K562 (cell line): Measurements from ENCODE around the gene ARFGEF3. TPM values are rescaled to one million over a fixed set of nuclear protein-coding genes. Genes with fewer than 3 reads are reported as not detected.
A peak's percentile ranks its signal among the peaks of the same experiment; 100 is the strongest.

ENCODE experiments used
- ATAC-seq: fragments of 200-7000 bp; cut with Tn5 transposase; 3 replicates; pipeline ENCODE4 v1.9.1; 2020; ENCODE audit warnings: moderate library complexity
- BruUV-seq: library from RNA; stranded (reverse); fragments of 400-500 nt; replicated peaks from 2 replicates; lab custom pipeline; 2021; lab: Mats Ljungman, UMichigan
- CTCF ChIA-PET: fragments of 300-600 bp; formaldehyde crosslinking; extraction: SDS; loops from one replicate; lab custom pipeline; 2021; ENCODE audit warnings: low intra/inter-chr PET ratio; lab: Yijun Ruan, JAX
- POLR2A ChIA-PET: fragments of 300-600, 350-650 bp; sonication (Branson Sonifier 250); formaldehyde crosslinking; extraction: SDS; loops from one replicate; lab custom pipeline; 2021; ENCODE audit warnings: antibody characterized with exemption, inconsistent platforms; lab: Yijun Ruan, JAX
- DNase-seq, 4 experiments: peaks; one replicate each; pipeline versions ENCODE4 v3.0.0 to v3.0.0-alpha.2; 2011 to 2018; ENCODE audit warnings: low spot score in 3 of 4, mixed read lengths in 3 of 4; ENCODE audit errors: extremely low read depth in 1 of 4
- FAIRE-seq: peaks from 2 replicates; lab custom pipeline; 2011; peaks lifted over from hg19 to GRCh38; lab: Jason Lieb, UNC
- H2AFZ ChIP-seq: 2 replicates; pipeline ENCODE4 v1.6.0; 2011; ENCODE audit warnings: low read depth, low read length, control low read depth, inconsistent platforms
- H3K27ac ChIP-seq: fragments of 200-600 bp; 3 replicates; pipeline ENCODE4 v1.8.0; 2011; ENCODE audit warnings: low read depth, mild to moderate bottlenecking, control low read depth, inconsistent platforms, low read length, moderate library complexity, mixed read lengths; ENCODE audit errors: extremely low read depth
- H3K27me3 ChIP-seq, 2 experiments: fragments of 300-600 bp in 1 of 2; 2 replicates in 1 of 2; 3 replicates in 1 of 2; pipeline versions ENCODE4 v1.6.0 to v1.8.0; 2011; ENCODE audit warnings: inconsistent platforms in 2 of 2, low read length in 2 of 2, mild to moderate bottlenecking in 1 of 2, mixed read lengths in 1 of 2, moderate library complexity in 1 of 2; ENCODE audit not compliant: control insufficient read depth in 2 of 2, insufficient read depth in 2 of 2
- H3K36me3 ChIP-seq: fragments of 300-600 bp; 3 replicates; pipeline ENCODE4 v1.8.0; 2011; ENCODE audit warnings: mild to moderate bottlenecking, low read length, inconsistent platforms; ENCODE audit not compliant: control insufficient read depth, insufficient read depth
- H3K4me1 ChIP-seq, 2 experiments: fragments of 200-600 bp in 1 of 2; replicated peaks in 1 of 2; 2 replicates in 1 of 2; 3 replicates in 1 of 2; pipeline versions ENCODE4 v1.5.1 to v1.8.0; 2011; ENCODE audit warnings: inconsistent platforms in 2 of 2, low read length in 2 of 2, mild to moderate bottlenecking in 1 of 2, mixed read lengths in 1 of 2, moderate library complexity in 1 of 2; ENCODE audit not compliant: control insufficient read depth in 2 of 2, insufficient read depth in 2 of 2
- H3K4me2 ChIP-seq: 2 replicates; pipeline ENCODE4 v1.6.1; 2011; ENCODE audit warnings: low read length, control low read depth, inconsistent platforms, mixed read lengths; ENCODE audit not compliant: insufficient read depth
- H3K4me3 ChIP-seq: fragments of 200-600 bp; sonication (generic), shearing (Covaris generic); 2 replicates; pipeline ENCODE4 v1.5.1; 2016; ENCODE audit warnings: control low read depth, inconsistent platforms
- H3K79me2 ChIP-seq: fragments of 200-600 bp; 3 replicates; pipeline ENCODE4 v1.8.0; 2011; ENCODE audit warnings: low read length, inconsistent platforms; ENCODE audit not compliant: control insufficient read depth, insufficient read depth
- H3K9ac ChIP-seq, 2 experiments: 2 replicates each; pipeline versions ENCODE4 v1.6.0 to v1.6.1; 2011; ENCODE audit warnings: low read depth in 2 of 2, low read length in 2 of 2, control low read depth in 1 of 2, inconsistent platforms in 1 of 2, mild to moderate bottlenecking in 1 of 2, mixed read lengths in 1 of 2; ENCODE audit not compliant: insufficient read depth in 1 of 2
- H3K9me1 ChIP-seq: one replicate; pipeline ENCODE4 v1.6.0; 2011; ENCODE audit warnings: inconsistent platforms, mild to moderate bottlenecking, low read length, moderate library complexity; ENCODE audit not compliant: control insufficient read depth, insufficient read depth
- H3K9me3 ChIP-seq: replicated peaks from 2 replicates; pipeline ENCODE4 v1.5.1; 2011; ENCODE audit warnings: low read depth, low read length, inconsistent platforms; ENCODE audit not compliant: control insufficient read depth, insufficient read depth
- H4K20me1 ChIP-seq: replicated peaks from 2 replicates; pipeline ENCODE4 v1.6.1; 2011; ENCODE audit warnings: low read length, inconsistent platforms, mixed read lengths; ENCODE audit not compliant: control insufficient read depth, insufficient read depth
- CEBPB ChIP-seq: fragments of 450-650 bp; IDR thresholded peaks from 2 replicates; pipeline ENCODE4 v1.6.1; 2016; ENCODE audit warnings: missing genetic modification characterization, missing compliant biosample characterization
- CTCF ChIP-seq, 3 experiments: IDR thresholded peaks in 2 of 3; conservative IDR thresholded peaks in 1 of 3; 2 replicates each; pipeline ENCODE4 v1.5.1; 2011 to 2012; ENCODE audit warnings: low read length in 3 of 3, mild to moderate bottlenecking in 3 of 3, control low read depth in 2 of 3, improper control_type of control experiment in 1 of 3, inconsistent platforms in 1 of 3, low read depth in 1 of 3, mixed read lengths in 1 of 3, moderate library complexity in 1 of 3; ENCODE audit not compliant: insufficient read depth in 2 of 3
- FOXP4 ChIP-seq: sonication (generic); formaldehyde crosslinking; IDR thresholded peaks from 2 replicates; pipeline ENCODE4 v1.8.0; 2022; ENCODE audit warnings: mild to moderate bottlenecking, missing genetic modification reagents, borderline replicate concordance
- HMG20B ChIP-seq: fragments of 250-450 bp; sonication (Bioruptor Pico); IDR thresholded peaks from 2 replicates; pipeline ENCODE4 v1.5.0; 2021; ENCODE audit warnings: mild to moderate bottlenecking
- KLF10 ChIP-seq: fragments of 250-450 bp; sonication (Bioruptor Pico); IDR thresholded peaks from 2 replicates; pipeline ENCODE4 v1.6.1; 2021; ENCODE audit warnings: matching md5 sums
- MCM5 ChIP-seq: fragments of 450-650 bp; IDR thresholded peaks from 2 replicates; pipeline ENCODE4 v1.6.1; 2016; ENCODE audit warnings: low read depth
- MECOM ChIP-seq: fragments of 250-450 bp; sonication (Bioruptor Pico); IDR thresholded peaks from 2 replicates; pipeline ENCODE4 v1.8.0; 2022; ENCODE audit warnings: inconsistent platforms
- NFIX ChIP-seq: fragments of 250-450 bp; sonication (Bioruptor Pico); IDR thresholded peaks from 2 replicates; pipeline ENCODE4 v1.4.0; 2020; ENCODE audit warnings: low read depth, mild to moderate bottlenecking, moderate library complexity
- SIX5 ChIP-seq, 2 experiments: IDR thresholded peaks; 2 replicates each; pipeline ENCODE4 v1.6.1; 2011; ENCODE audit warnings: low read length in 2 of 2, borderline replicate concordance in 1 of 2, low read depth in 1 of 2, mild to moderate bottlenecking in 1 of 2, moderate library complexity in 1 of 2; ENCODE audit not compliant: insufficient read depth in 1 of 2
- SNRNP70 ChIP-seq: fragments of 200-400 bp; formaldehyde crosslinking; optimal IDR thresholded peaks from 2 replicates; pipeline ENCODE3; 2017; ENCODE audit warnings: low read depth, low read length
- TAF15 ChIP-seq: fragments of 200-400 bp; formaldehyde crosslinking; IDR thresholded peaks from 2 replicates; pipeline ENCODE4 v1.6.1; 2017; ENCODE audit warnings: mild to moderate bottlenecking, low read depth, low read length, moderate library complexity
- TRIM25 ChIP-seq: fragments of 450-650 bp; IDR thresholded peaks from 2 replicates; pipeline ENCODE4 v1.7.0; 2016; ENCODE audit warnings: borderline replicate concordance
- ZC3H4 ChIP-seq: sonication (generic); formaldehyde crosslinking; IDR thresholded peaks from 2 replicates; pipeline ENCODE4 v1.9.0; 2021; ENCODE audit warnings: missing genetic modification reagents, borderline replicate concordance
- ZNF3 ChIP-seq: fragments of 250-450 bp; sonication (Bioruptor Pico); IDR thresholded peaks from 2 replicates; pipeline ENCODE4 v1.5.0; 2021; ENCODE audit warnings: mild to moderate bottlenecking, moderate library complexity
- ZNF449 ChIP-seq: fragments of 250-450 bp; sonication (Bioruptor Pico); IDR thresholded peaks from 2 replicates; pipeline ENCODE4 v1.8.0; 2022; ENCODE audit warnings: moderate library complexity, mild to moderate bottlenecking, inconsistent platforms
- WGBS: fragments of 100-300 bp; shearing (Covaris generic); methylation state at CpG from one replicate; pipeline ENCODE4 v1.1.6; 2016; ENCODE audit warnings: low coverage, mixed read lengths; ENCODE audit not compliant: insufficient coverage; ENCODE audit errors: missing lambda C conversion rate; 5-methylcytosine and 5-hydroxymethylcytosine counted together
- in situ Hi-C: fragments of 300-500 bp; cut with MboI; formaldehyde crosslinking; loops from 4 replicates; pipeline ENCODE4 v1.15.0; 2018; ENCODE audit warnings: inconsistent platforms, mixed read lengths
- intact Hi-C: fragments of 100-400 bp; cut with micrococcal nuclease; formaldehyde crosslinking; loops from 2 replicates; pipeline ENCODE4 v1.14.2; 2022
- polyA plus RNA-seq, 8 experiments: library from polyadenylated mRNA; depleted of rRNA in 4 of 8; stranded (reverse) in 5 of 8; unstranded in 3 of 8; fragments of >200 nt; fragmentation: Nextera tagmentation in 2 of 8; fragmentation: Illumina TruSeq in 1 of 8; extraction: Ambion mirVana in 2 of 8; extraction: Trizol in 1 of 8; gene quantifications; 2 replicates each; pipeline versions ENCODE4 v1.2.1 to v1.2.3, GENCODE V29; 2011 to 2014; ENCODE audit warnings: inconsistent platforms in 1 of 8, missing spikeins in 1 of 8
- total RNA-seq, 7 experiments: library from RNA; depleted of rRNA in 6 of 7; stranded (reverse); fragments of >200 nt in 6 of 7; fragmentation: Illumina TruSeq in 2 of 7; extraction: Trizol in 2 of 7; gene quantifications; 2 replicates each; pipeline versions ENCODE4 v1.2.1 to v1.2.3, GENCODE V29; 2011 to 2021; ENCODE audit warnings: low replicate concordance in 1 of 7

ARFGEF3 gene
- total and polyA plus RNA-seq, 9 of the 15 experiments (the other 6 are each of a cell fraction or from before 2014, with no cell fraction given): under 0.01 to 0.02 TPM; not detected in 7

- TF ChIP-seq FOXP4 (CRISPR knock-in tag) (no peak), NFIX (peak; percentile 75)
Observed at GRCh38 chr6:138310294-138310693, 148.6 kb downstream of the ARFGEF3 start (continued).

- ATAC-seq (no peak), FAIRE-seq (no peak), DNase-seq (no peak)
- intact Hi-C loops: no loop called here
- no peaks in the 10 kb centered on the region for H3K36me3 ChIP-seq
- H3K4me1 ChIP-seq: no peaks in the 10 kb centered on the region
- H3K9ac ChIP-seq: no peak overlapping the region
- no peaks in the 10 kb centered on the region for H3K9me1 ChIP-seq
- WGBS: 4% methylated on average over 2 of the region's 2 CpGs
- H3K27ac ChIP-seq: no peak overlapping the region
- no peak overlapping the region for H3K4me3 ChIP-seq
- no peaks in the 10 kb centered on the region for H3K79me2 ChIP-seq
- ChIA-PET POLR2A (interaction anchor here (1.0 kb wide), 1 partner anchor 20 kb away, joined by 3 read pairs; no protein-coding TSS in a partner anchor), CTCF (no interaction called here)
- H3K9me3 ChIP-seq: no peaks in the 10 kb centered on the region
- in situ Hi-C loops: no loop called here
- no peaks in the 10 kb centered on the region for H4K20me1 ChIP-seq
- no peak overlapping the region for H3K4me2 ChIP-seq
- peaks cover 6 to 26% of the 10 kb centered on the region in 2 experiments for H3K27me3 ChIP-seq
- no peak overlapping the region for H2AFZ ChIP-seq
- no TSS peak for BruUV-seq
- TF ChIP-seq TRIM25 (no peak), SIX5 (IDR thresholded peaks at IDR 0.05; ENCODE audit: borderline replicate concordance in 1 of 2, insufficient read depth in 1 of 2, low read depth in 1 of 2, low read length in 2 of 2) (no peak), CEBPB (tag) (no peak), KLF10 (CRISPR knock-in tag) (no peak), TAF15 (no peak), SNRNP70 (no peak), ZC3H4 (CRISPR knock-in tag) (no peak), MCM5 (no peak), MECOM (CRISPR knock-in tag) (no peak), HMG20B (CRISPR knock-in tag) (no peak), CTCF (IDR thresholded peaks at IDR 0.05 in 2 of 3, conservative IDR thresholded peaks at IDR 0.05 in 1 of 3; ENCODE audit: insufficient read depth in 2 of 3, low read depth in 1 of 3, low read length in 3 of 3) (no peak), ZNF3 (CRISPR knock-in tag) (no peak), ZNF449 (CRISPR knock-in tag) (no peak)
Observed at GRCh38 chr6:138310821-138311220, 149.1 kb downstream of the ARFGEF3 start.
